ENCODE results near the gene AUTS2.

The AUTS2 gene

DNA sequence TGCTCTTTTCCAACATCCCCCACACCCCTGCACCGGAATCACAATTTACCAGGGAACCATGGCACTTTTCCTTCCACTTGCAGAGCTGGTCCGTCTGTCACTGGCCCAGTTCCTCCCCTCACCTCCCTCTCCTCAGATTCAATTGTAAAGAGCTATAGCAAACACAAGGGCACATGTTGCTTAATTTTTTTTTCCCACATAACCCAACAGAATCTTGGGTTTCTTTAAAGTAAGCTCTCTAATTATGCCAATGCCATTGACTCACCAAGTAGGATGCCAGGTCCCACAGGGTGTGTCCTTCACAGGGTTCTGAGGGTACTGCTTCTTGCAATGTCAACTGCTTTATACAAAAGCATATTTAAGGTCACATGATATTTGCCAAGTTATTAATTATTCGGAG, 262.2 kb downstream of the AUTS2 start:
- H3K36me3 Mint-ChIP-seq (ENCODE audit: low read depth), result no peaks in the 10 kb centered on the region
- no peak overlapping the region for H3K4me3 Mint-ChIP-seq
- no peaks in the 10 kb centered on the region for H3K4me1 Mint-ChIP-seq (ENCODE audit: low read depth)
- no peak for DNase-seq (ENCODE audit: low spot score)
- H3K27me3 Mint-ChIP-seq (ENCODE audit: low read depth), result no peaks in the 10 kb centered on the region
- no peak overlapping the region for H3K27ac Mint-ChIP-seq
- no peaks in the 10 kb centered on the region for H3K9me3 Mint-ChIP-seq

DNA sequence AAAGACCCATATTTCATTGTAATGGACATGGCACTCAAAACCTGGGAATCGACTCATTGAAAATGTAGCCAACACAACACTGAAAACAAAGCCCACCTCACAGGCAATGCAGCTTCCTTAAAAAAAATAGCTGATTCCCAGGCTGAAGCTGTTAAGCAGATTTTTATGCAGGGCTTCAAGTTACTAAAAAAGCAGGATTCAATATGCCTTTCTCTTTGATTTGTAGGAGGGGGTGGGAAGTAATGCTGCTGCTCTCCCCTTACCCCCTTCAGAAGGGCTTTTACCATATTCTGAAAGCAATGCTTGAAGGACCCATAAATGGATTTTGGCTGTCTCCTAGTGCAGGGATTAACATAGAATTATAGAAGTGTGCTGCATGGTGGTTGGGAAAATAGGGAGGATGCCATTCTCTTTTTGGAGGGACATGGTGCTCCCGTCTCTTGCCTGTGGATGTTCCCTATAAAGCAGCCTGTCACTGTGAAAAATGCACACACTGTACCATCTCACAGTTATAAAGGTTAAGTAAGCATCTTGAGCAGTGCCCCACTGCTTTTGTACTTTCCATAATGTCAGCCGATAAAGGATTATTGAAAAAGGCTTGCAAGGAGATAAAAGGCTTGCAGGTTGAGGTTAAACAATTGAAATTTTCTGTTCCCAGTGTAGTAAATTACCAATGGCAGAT, 262.8 kb downstream of the AUTS2 start:
- Mint-ChIP-seq H3K36me3 (ENCODE audit: low read depth) (no peaks in the 10 kb centered on the region), H3K4me1 (ENCODE audit: low read depth) (no peaks in the 10 kb centered on the region), H3K27ac (no peak overlapping the region), H3K27me3 (ENCODE audit: low read depth) (no peaks in the 10 kb centered on the region), H3K9me3 (no peaks in the 10 kb centered on the region), H3K4me3 (no peak overlapping the region)
- DNase-seq (ENCODE audit: low spot score), result no peak

DNA sequence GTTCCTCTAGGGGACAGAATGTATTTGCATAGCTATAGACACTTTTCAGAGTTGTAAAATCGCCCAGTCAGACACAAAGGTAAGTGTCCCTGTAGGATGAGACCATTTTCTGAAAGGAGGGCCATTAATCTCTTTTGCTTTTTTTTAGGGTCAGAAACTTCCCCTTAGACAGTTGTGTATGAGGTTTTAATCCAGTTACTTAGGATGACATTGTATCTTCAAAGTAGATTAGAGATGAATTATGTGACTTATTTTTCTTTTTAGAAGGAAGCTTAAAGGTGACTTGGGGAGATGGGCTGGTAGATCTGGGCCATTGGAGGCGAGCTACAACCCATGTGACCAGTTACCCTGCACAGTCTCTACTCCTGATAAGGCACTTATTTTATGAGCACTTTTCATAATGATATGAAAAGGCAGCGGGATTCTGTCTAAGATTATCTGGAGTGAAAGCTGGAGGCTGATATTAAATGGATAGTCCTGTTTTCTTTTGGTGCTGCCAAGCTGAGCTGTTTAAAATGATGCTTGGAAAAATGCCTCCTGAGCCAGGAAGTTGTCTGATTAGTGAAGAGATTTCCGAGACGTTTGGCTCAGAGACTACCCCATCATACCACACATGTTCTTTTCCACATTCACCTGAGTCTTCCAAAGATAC, 264.3 kb downstream of the AUTS2 start:
- no peaks in the 10 kb centered on the region for H3K4me1 Mint-ChIP-seq (ENCODE audit: low read depth)
- no peaks in the 10 kb centered on the region for H3K9me3 Mint-ChIP-seq

GRCh38 chr7:69864274-69864673, 266.0 kb downstream of the AUTS2 start:
- no peaks in the 10 kb centered on the region for H3K36me3 Mint-ChIP-seq (ENCODE audit: low read depth)
- H3K4me3 Mint-ChIP-seq, result no peak overlapping the region
- H3K4me1 Mint-ChIP-seq (ENCODE audit: low read depth), result no peaks in the 10 kb centered on the region
- no peaks in the 10 kb centered on the region for H3K9me3 Mint-ChIP-seq
- no peaks in the 10 kb centered on the region for H3K27me3 Mint-ChIP-seq (ENCODE audit: low read depth)
- DNase-seq (ENCODE audit: low spot score), result no peak
- no peak overlapping the region for H3K27ac Mint-ChIP-seq

More for the DNA sequence above, 264.3 kb downstream of the AUTS2 start:
- H3K4me3 Mint-ChIP-seq, result no peak overlapping the region
- no peaks in the 10 kb centered on the region for H3K36me3 Mint-ChIP-seq (ENCODE audit: low read depth)
- no peak overlapping the region for H3K27ac Mint-ChIP-seq
- DNase-seq (ENCODE audit: low spot score), result no peak
- no peaks in the 10 kb centered on the region for H3K27me3 Mint-ChIP-seq (ENCODE audit: low read depth)

DNA sequence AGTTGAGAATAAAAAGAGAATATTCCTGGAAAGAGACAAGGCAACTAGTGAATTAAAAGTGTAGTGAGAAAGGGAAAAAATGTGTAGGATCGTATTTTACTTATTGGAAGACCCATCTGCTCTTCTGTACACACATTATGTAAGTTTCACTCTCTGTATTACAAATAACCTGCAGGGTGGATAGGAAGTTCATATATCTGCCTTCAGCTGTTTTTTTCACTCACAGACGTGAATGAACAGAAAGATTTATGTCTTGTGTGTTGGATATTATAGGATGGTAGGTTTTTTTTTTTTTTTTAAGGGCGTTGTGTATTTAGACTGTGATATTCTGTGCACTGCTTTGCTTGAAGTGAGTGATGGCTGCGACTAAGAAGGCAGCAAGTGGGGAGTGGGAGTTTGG, 266.5 kb downstream of the AUTS2 start:
- Mint-ChIP-seq H3K27me3 (ENCODE audit: low read depth) (no peaks in the 10 kb centered on the region), H3K9me3 (no peaks in the 10 kb centered on the region), H3K4me1 (ENCODE audit: low read depth) (no peaks in the 10 kb centered on the region), H3K36me3 (ENCODE audit: low read depth) (no peaks in the 10 kb centered on the region), H3K27ac (no peak overlapping the region), H3K4me3 (no peak overlapping the region)
- no peak for DNase-seq (ENCODE audit: low spot score)

GRCh38 chr7:69868921-69869320, 270.6 kb downstream of the AUTS2 start:
- DNase-seq (ENCODE audit: low spot score), result no peak
- no peaks in the 10 kb centered on the region for H3K9me3 Mint-ChIP-seq
- no peaks in the 10 kb centered on the region for H3K36me3 Mint-ChIP-seq (ENCODE audit: low read depth)
- H3K4me1 Mint-ChIP-seq (ENCODE audit: low read depth), result no peaks in the 10 kb centered on the region
- no peaks in the 10 kb centered on the region for H3K27me3 Mint-ChIP-seq (ENCODE audit: low read depth)
- no peak overlapping the region for H3K27ac Mint-ChIP-seq
- H3K4me3 Mint-ChIP-seq, result no peak overlapping the region

- Mint-ChIP-seq H3K4me3 (no peak overlapping the region), H3K27ac (no peak overlapping the region)
Observed at GRCh38 chr7:69871213-69871885, 273.1 kb downstream of the AUTS2 start.

GRCh38 chr7:69871886-69872569, 273.8 kb downstream of the AUTS2 start:
- DNase-seq (ENCODE audit: low spot score), result no peak
- no peaks in the 10 kb centered on the region for H3K27me3 Mint-ChIP-seq (ENCODE audit: low read depth)
- H3K36me3 Mint-ChIP-seq (ENCODE audit: low read depth), result no peaks in the 10 kb centered on the region
- no peak overlapping the region for H3K27ac Mint-ChIP-seq
- H3K9me3 Mint-ChIP-seq, result no peaks in the 10 kb centered on the region
- H3K4me3 Mint-ChIP-seq, result no peak overlapping the region
- H3K4me1 Mint-ChIP-seq (ENCODE audit: low read depth), result no peaks in the 10 kb centered on the region

More at GRCh38 chr7:69871213-69871885, 273.1 kb downstream of the AUTS2 start:
- Mint-ChIP-seq H3K27me3 (ENCODE audit: low read depth) (no peaks in the 10 kb centered on the region), H3K4me1 (ENCODE audit: low read depth) (no peaks in the 10 kb centered on the region), H3K36me3 (ENCODE audit: low read depth) (no peaks in the 10 kb centered on the region), H3K9me3 (no peaks in the 10 kb centered on the region)
- no peak for DNase-seq (ENCODE audit: low spot score)

GRCh38 chr7:69873512-69873911, 275.2 kb downstream of the AUTS2 start:
- no peak overlapping the region for H3K27ac Mint-ChIP-seq
- H3K36me3 Mint-ChIP-seq (ENCODE audit: low read depth), result no peaks in the 10 kb centered on the region
- H3K9me3 Mint-ChIP-seq, result no peaks in the 10 kb centered on the region

DNA sequence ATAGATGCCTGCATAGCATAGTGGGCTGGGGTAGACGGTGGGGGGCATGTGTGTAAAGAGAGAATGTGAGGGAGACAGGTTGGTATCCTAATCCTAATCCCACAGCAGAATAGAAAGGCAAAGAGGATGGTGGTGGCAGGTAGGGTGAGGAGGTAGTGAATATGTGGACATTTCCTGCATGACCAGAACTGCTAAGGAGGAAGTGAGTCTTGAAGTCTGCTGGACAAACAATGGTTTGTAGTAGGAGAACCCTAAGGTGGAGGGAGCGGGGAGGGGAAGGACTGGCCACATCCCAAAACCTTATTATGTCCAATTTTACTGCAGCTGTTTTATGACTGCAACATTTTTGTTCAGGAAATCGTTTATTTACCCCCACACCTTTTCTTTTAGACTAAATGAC, 279.7 kb downstream of the AUTS2 start:
- no peaks in the 10 kb centered on the region for H3K27me3 Mint-ChIP-seq (ENCODE audit: low read depth)
- H3K36me3 Mint-ChIP-seq (ENCODE audit: low read depth), result no peaks in the 10 kb centered on the region
- no peak overlapping the region for H3K4me3 Mint-ChIP-seq
- H3K27ac Mint-ChIP-seq, result no peak overlapping the region
- no peaks in the 10 kb centered on the region for H3K9me3 Mint-ChIP-seq
- H3K4me1 Mint-ChIP-seq (ENCODE audit: low read depth), result no peaks in the 10 kb centered on the region
- DNase-seq (ENCODE audit: low spot score), result no peak

More at GRCh38 chr7:69873512-69873911, 275.2 kb downstream of the AUTS2 start:
- Mint-ChIP-seq H3K4me3 (no peak overlapping the region), H3K4me1 (ENCODE audit: low read depth) (no peaks in the 10 kb centered on the region), H3K27me3 (ENCODE audit: low read depth) (no peaks in the 10 kb centered on the region)
- no peak for DNase-seq (ENCODE audit: low spot score)

GRCh38 chr7:69878591-69878990, 280.3 kb downstream of the AUTS2 start:
- Mint-ChIP-seq H3K4me3 (no peak overlapping the region), H3K4me1 (ENCODE audit: low read depth) (no peaks in the 10 kb centered on the region), H3K27ac (no peak overlapping the region), H3K9me3 (no peaks in the 10 kb centered on the region), H3K27me3 (ENCODE audit: low read depth) (no peaks in the 10 kb centered on the region), H3K36me3 (ENCODE audit: low read depth) (no peaks in the 10 kb centered on the region)
- DNase-seq (ENCODE audit: low spot score), result no peak

DNA sequence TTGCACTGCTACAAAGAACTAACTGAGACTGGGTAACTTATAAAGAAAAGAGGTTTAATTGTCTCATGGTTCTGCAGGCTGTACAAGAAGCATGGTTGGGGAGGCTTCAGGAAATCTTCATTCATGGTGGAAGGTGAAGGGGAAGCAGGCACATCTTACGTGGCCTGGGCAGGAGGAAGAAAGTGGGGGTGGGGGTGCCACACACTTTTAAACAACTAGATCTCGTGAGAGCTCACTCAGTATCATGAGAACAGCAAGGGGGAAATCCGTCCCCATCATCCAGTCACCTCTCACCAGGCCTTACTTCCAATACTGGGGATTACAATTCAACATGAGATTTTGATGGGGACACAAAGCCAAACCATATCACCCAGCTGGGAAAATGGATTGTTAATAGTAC, 281.7 kb downstream of the AUTS2 start:
- no peaks in the 10 kb centered on the region for H3K4me1 Mint-ChIP-seq (ENCODE audit: low read depth)
- H3K27ac Mint-ChIP-seq, result no peak overlapping the region
- DNase-seq (ENCODE audit: low spot score), result no peak
- H3K4me3 Mint-ChIP-seq, result no peak overlapping the region
- no peaks in the 10 kb centered on the region for H3K9me3 Mint-ChIP-seq
- H3K36me3 Mint-ChIP-seq (ENCODE audit: low read depth), result no peaks in the 10 kb centered on the region
- H3K27me3 Mint-ChIP-seq (ENCODE audit: low read depth), result no peaks in the 10 kb centered on the region

GRCh38 chr7:69880840-69881239, 282.6 kb downstream of the AUTS2 start:
- no peaks in the 10 kb centered on the region for H3K9me3 Mint-ChIP-seq
- no peak overlapping the region for H3K27ac Mint-ChIP-seq
- H3K27me3 Mint-ChIP-seq (ENCODE audit: low read depth), result no peaks in the 10 kb centered on the region
- H3K4me1 Mint-ChIP-seq (ENCODE audit: low read depth), result no peaks in the 10 kb centered on the region
- H3K4me3 Mint-ChIP-seq, result no peak overlapping the region
- no peaks in the 10 kb centered on the region for H3K36me3 Mint-ChIP-seq (ENCODE audit: low read depth)
- no peak for DNase-seq (ENCODE audit: low spot score)

GRCh38 chr7:69882269-69882668, 284.0 kb downstream of the AUTS2 start:
- H3K9me3 Mint-ChIP-seq, result no peaks in the 10 kb centered on the region
- H3K27me3 Mint-ChIP-seq (ENCODE audit: low read depth), result no peaks in the 10 kb centered on the region
- H3K27ac Mint-ChIP-seq, result no peak overlapping the region
- DNase-seq (ENCODE audit: low spot score), result no peak
- no peak overlapping the region for H3K4me3 Mint-ChIP-seq
- H3K4me1 Mint-ChIP-seq (ENCODE audit: low read depth), result no peaks in the 10 kb centered on the region
- no peaks in the 10 kb centered on the region for H3K36me3 Mint-ChIP-seq (ENCODE audit: low read depth)

Measured in T-helper 2 cell treated with Interferon-gamma antibody and Interleukin-4, amounts not matched to agents 5 μg/mL and 100 μg/mL, for 36 hours (primary cell).